ENCODE measurements around the gene RAB3C.

DNA sequence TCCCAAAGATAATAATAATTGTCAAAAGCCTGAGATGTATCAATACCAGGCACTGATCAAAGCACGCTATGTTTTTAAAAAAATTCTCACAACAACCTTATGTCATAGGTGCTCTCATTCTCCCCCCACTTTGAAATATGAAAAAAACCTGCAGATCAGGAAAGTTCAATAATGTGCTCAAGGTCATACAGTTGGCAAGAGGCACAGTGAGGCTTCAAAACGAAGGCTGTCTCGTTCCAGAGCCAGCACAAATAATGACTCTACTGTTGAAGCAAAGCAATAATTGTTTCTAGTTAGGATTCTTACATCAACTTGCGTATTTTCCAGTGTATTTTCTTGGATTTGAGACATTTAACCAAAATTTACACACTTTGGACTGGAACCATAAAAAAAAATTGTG lies 88.3 kb downstream of the RAB3C start:
- TF ChIP-seq, protein P1, sequence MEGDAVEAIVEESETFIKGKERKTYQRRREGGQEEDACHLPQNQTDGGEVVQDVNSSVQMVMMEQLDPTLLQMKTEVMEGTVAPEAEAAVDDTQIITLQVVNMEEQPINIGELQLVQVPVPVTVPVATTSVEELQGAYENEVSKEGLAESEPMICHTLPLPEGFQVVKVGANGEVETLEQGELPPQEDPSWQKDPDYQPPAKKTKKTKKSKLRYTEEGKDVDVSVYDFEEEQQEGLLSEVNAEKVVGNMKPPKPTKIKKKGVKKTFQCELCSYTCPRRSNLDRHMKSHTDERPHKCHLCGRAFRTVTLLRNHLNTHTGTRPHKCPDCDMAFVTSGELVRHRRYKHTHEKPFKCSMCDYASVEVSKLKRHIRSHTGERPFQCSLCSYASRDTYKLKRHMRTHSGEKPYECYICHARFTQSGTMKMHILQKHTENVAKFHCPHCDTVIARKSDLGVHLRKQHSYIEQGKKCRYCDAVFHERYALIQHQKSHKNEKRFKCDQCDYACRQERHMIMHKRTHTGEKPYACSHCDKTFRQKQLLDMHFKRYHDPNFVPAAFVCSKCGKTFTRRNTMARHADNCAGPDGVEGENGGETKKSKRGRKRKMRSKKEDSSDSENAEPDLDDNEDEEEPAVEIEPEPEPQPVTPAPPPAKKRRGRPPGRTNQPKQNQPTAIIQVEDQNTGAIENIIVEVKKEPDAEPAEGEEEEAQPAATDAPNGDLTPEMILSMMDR (IDR thresholded peaks at IDR 0.05) = no peak
- no peak for TF ChIP-seq POLR2A (IDR thresholded peaks at IDR 0.05)

Measured in right lobe of liver (tissue), 4 donors.